Prostate gland (tissue), 2 donors: ENCODE measurements around the gene DMXL1.

ENCODE experiments used
- POLR2A ChIP-seq: fragments of 450-650 bp; IDR thresholded peaks from one replicate; pipeline ENCODE4 v1.6.1; 2016; ENCODE audit warnings: antibody characterized with exemption, mild to moderate bottlenecking
- TF ChIP-seq, protein P1 (sequence below), 4 experiments: fragments of 200-600 bp in 2 of 4; fragments of 450-650 bp in 2 of 4; sonication (generic) in 2 of 4; IDR thresholded peaks; 1 replicate in 3 of 4; 2 replicates in 1 of 4; pipeline ENCODE4 v1.5.1; 2016 to 2019; ENCODE audit warnings: antibody characterized with exemption in 4 of 4, mild to moderate bottlenecking in 2 of 4, moderate library complexity in 2 of 4

DNA sequence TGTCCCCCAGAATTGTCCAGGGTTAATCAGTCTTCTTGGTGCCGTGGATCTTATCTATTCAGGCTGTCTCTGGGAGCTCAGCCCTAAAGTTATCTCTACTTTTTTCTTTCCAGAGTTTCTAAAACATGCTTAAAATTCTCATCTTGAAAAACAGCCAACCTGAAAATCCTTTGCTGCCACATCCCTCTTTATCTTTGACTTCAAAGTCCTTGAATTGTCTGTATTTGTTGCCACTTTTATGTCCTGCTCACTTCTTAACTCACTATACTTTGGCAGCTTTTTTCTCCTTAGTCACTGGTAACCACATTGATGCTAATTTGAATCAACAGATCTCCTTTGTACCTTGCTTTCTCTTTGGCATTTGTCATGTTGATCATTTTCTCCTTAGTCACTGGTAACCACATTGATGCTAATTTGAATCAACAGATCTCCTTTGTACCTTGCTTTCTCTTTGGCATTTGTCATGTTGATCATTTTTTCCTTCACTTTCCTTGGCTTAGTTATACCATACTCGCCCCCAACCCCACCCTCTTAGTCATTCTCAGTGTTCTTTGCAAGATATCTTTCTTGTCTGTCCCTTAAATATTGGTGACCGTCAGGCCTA is 8.5 kb downstream of the DMXL1 start:
- TF ChIP-seq, protein P1, sequence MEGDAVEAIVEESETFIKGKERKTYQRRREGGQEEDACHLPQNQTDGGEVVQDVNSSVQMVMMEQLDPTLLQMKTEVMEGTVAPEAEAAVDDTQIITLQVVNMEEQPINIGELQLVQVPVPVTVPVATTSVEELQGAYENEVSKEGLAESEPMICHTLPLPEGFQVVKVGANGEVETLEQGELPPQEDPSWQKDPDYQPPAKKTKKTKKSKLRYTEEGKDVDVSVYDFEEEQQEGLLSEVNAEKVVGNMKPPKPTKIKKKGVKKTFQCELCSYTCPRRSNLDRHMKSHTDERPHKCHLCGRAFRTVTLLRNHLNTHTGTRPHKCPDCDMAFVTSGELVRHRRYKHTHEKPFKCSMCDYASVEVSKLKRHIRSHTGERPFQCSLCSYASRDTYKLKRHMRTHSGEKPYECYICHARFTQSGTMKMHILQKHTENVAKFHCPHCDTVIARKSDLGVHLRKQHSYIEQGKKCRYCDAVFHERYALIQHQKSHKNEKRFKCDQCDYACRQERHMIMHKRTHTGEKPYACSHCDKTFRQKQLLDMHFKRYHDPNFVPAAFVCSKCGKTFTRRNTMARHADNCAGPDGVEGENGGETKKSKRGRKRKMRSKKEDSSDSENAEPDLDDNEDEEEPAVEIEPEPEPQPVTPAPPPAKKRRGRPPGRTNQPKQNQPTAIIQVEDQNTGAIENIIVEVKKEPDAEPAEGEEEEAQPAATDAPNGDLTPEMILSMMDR (IDR thresholded peaks at IDR 0.05): no peak
- TF ChIP-seq POLR2A: no peak
